HepG2 (cell line): Measurements from ENCODE around the gene SOCS1. TPM values are rescaled to one million over a fixed set of nuclear protein-coding genes. Genes with fewer than 3 reads are reported as not detected.

Experiments used
- DZIP1 ChIP-seq: sonication (generic); formaldehyde crosslinking; IDR thresholded peaks from 2 replicates; pipeline ENCODE4 v1.5.0; 2020; ENCODE audit warnings: mild to moderate bottlenecking, missing genetic modification reagents
- FOXC1 ChIP-seq: sonication (generic); formaldehyde crosslinking; IDR thresholded peaks from 2 replicates; pipeline ENCODE4 v1.8.0; 2022; ENCODE audit warnings: mild to moderate bottlenecking, missing genetic modification reagents, borderline replicate concordance
- HOXA5 ChIP-seq: sonication (generic); formaldehyde crosslinking; IDR thresholded peaks from 2 replicates; pipeline ENCODE4 v1.4.0; 2020; ENCODE audit warnings: missing genetic modification reagents
- MEF2D ChIP-seq: sonication (generic); formaldehyde crosslinking; IDR thresholded peaks from 2 replicates; pipeline ENCODE4 v1.5.1; 2020; ENCODE audit warnings: mild to moderate bottlenecking, missing genetic modification reagents
- NFATC3 ChIP-seq: sonication (generic); formaldehyde crosslinking; IDR thresholded peaks from 2 replicates; pipeline ENCODE4 v1.5.1; 2020; ENCODE audit warnings: mild to moderate bottlenecking, missing genetic modification reagents
- PAF1 ChIP-seq: IDR thresholded peaks from 2 replicates; pipeline ENCODE4 v1.6.1; 2016; ENCODE audit warnings: missing genetic modification reagents, missing compliant biosample characterization
- RBFOX2 ChIP-seq: fragments of 200-400 bp; formaldehyde crosslinking; IDR thresholded peaks from 2 replicates; pipeline ENCODE4 v1.6.1; 2017; ENCODE audit warnings: low read depth, mild to moderate bottlenecking, low read length
- SAFB2 ChIP-seq: sonication (generic); formaldehyde crosslinking; IDR thresholded peaks from 2 replicates; pipeline ENCODE4 v1.5.1; 2020; ENCODE audit warnings: missing genetic modification reagents, low read depth, mild to moderate bottlenecking, borderline replicate concordance
- SALL1 ChIP-seq: sonication (generic); formaldehyde crosslinking; IDR thresholded peaks from 2 replicates; pipeline ENCODE4 v1.8.0; 2022; ENCODE audit warnings: mild to moderate bottlenecking, missing genetic modification reagents
- SIN3A ChIP-seq: IDR thresholded peaks from 2 replicates; pipeline ENCODE4 v1.6.1; 2011; ENCODE audit warnings: low read depth, mild to moderate bottlenecking, control low read depth, low read length, borderline replicate concordance
- TEAD3 ChIP-seq: optimal IDR thresholded peaks from 2 replicates; pipeline ENCODE3; 2016; ENCODE audit warnings: borderline replicate concordance
- ZFP91 ChIP-seq: sonication (generic); formaldehyde crosslinking; IDR thresholded peaks from 2 replicates; pipeline ENCODE4 v1.9.0; 2022; ENCODE audit warnings: missing genetic modification reagents, mild to moderate bottlenecking, borderline replicate concordance
- ZMYM4 ChIP-seq: sonication (generic); formaldehyde crosslinking; IDR thresholded peaks from 2 replicates; pipeline ENCODE4 v1.8.1; 2023; ENCODE audit warnings: mild to moderate bottlenecking, missing genetic modification reagents
- ZNF225 ChIP-seq: sonication (generic); formaldehyde crosslinking; IDR thresholded peaks from 2 replicates; pipeline ENCODE4 v1.4.0; 2020; ENCODE audit warnings: mild to moderate bottlenecking, missing genetic modification reagents
- ZNF256 ChIP-seq: sonication (generic); formaldehyde crosslinking; conservative IDR thresholded peaks from 2 replicates; pipeline ENCODE4 v1.4.0; 2020; ENCODE audit warnings: missing genetic modification reagents
- ZNF354B ChIP-seq: sonication (generic); formaldehyde crosslinking; IDR thresholded peaks from 2 replicates; pipeline ENCODE4 v1.8.0; 2022; ENCODE audit warnings: mild to moderate bottlenecking, missing genetic modification reagents
- ZNF687 ChIP-seq: sonication (generic); formaldehyde crosslinking; IDR thresholded peaks from 2 replicates; pipeline ENCODE4 v1.5.1; 2020; ENCODE audit warnings: mild to moderate bottlenecking, missing genetic modification reagents, moderate library complexity
- ZNF83 ChIP-seq: sonication (generic); formaldehyde crosslinking; IDR thresholded peaks from 2 replicates; pipeline ENCODE4 v1.4.0; 2020; ENCODE audit warnings: missing genetic modification reagents, mild to moderate bottlenecking, borderline replicate concordance
- ZNF878 ChIP-seq: sonication (generic); formaldehyde crosslinking; IDR thresholded peaks from 2 replicates; pipeline ENCODE4 v1.8.1; 2023; ENCODE audit warnings: mild to moderate bottlenecking, missing genetic modification reagents, moderate library complexity
- polyA plus RNA-seq, 8 experiments: library from polyadenylated mRNA; depleted of rRNA in 3 of 8; stranded (reverse) in 7 of 8; unstranded in 1 of 8; fragments of >200 nt; fragmentation: Illumina TruSeq in 4 of 8; extraction: Trizol in 4 of 8; gene quantifications; 2 replicates each; pipeline versions ENCODE4 v1.2.1 to v1.2.3, GENCODE V29; 2011 to 2016; ENCODE audit warnings: low read depth in 4 of 8, missing spikeins in 1 of 8, mixed read lengths in 1 of 8; ENCODE audit not compliant: insufficient read depth in 1 of 8
- total RNA-seq, 5 experiments: library from RNA; depleted of rRNA; stranded (reverse); fragments of >200 nt; fragmentation: Illumina TruSeq; extraction: Trizol; gene quantifications; 2 replicates each; pipeline ENCODE4 v1.2.3, GENCODE V29; 2016; ENCODE audit warnings: low read depth in 1 of 5

Gene SOCS1
- total and polyA plus RNA-seq, 2 of the 13 experiments (the other 11 are each of a cell fraction or from before 2014, with no cell fraction given) = 5.3 to 6.3 TPM

GRCh38 chr16:11253009-11253994, 2.7 kb downstream of the SOCS1 start (continued):
- TF ChIP-seq DZIP1 (CRISPR knock-in tag) (peak; percentile 65; the same call in 1 of the 2 replicates), FOXC1 (CRISPR knock-in tag) (0 out of 2 replicates have a peak, but pooled peaks have one; percentile 17), ZNF354B (CRISPR knock-in tag) (no peak), SIN3A (0 out of 2 replicates have a peak, but pooled peaks have one; percentile 52), ZNF225 (CRISPR knock-in tag) (no peak), SAFB2 (CRISPR knock-in tag) (0 out of 2 replicates have a peak, but pooled peaks have one; percentile 11), RBFOX2 (0 out of 2 replicates have a peak, but pooled peaks have one; percentile 51), NFATC3 (CRISPR knock-in tag) (no peak), ZNF256 (CRISPR knock-in tag) (no peak), ZFP91 (peak; percentile 40; the same call in 1 of the 2 replicates), TEAD3 (CRISPR knock-in tag) (peak; percentile 30), ZMYM4 (CRISPR knock-in tag) (0 out of 2 replicates have a peak, but pooled peaks have one; percentile 10), ZNF83 (CRISPR knock-in tag) (peak; percentile 68; the same call in 1 of the 2 replicates), SALL1 (CRISPR knock-in tag) (peak; percentile 49; the same call in 1 of the 2 replicates), MEF2D (CRISPR knock-in tag) (peak; percentile 24; the same call in 1 of the 2 replicates), ZNF878 (0 out of 2 replicates have a peak, but pooled peaks have one; percentile 39), HOXA5 (no peak), PAF1 (peak; percentile 37; the same call in 1 of the 2 replicates), ZNF687 (CRISPR knock-in tag) (peak; percentile 70)
